GM18868 (cell line): ENCODE data around the gene CDK5RAP2.

Experiments
- ATAC-seq: cut with Tn5 transposase; IDR thresholded peaks from one replicate; pipeline ENCODE4 v1.9.1; 2021; ENCODE audit warnings: mild to moderate bottlenecking, moderate library complexity; ENCODE audit not compliant: unreplicated experiment

The CDK5RAP2 gene

GRCh38 chr9:120408680-120409258, 171.2 kb downstream of the CDK5RAP2 start:
- ATAC-seq, result no peak

- no peak for ATAC-seq
These were observed 174.1 kb downstream of the CDK5RAP2 start for GRCh38 chr9:120405860-120406259.

- no peak for ATAC-seq
These were observed 174.8 kb downstream of the CDK5RAP2 start for GRCh38 chr9:120405134-120405533.

GRCh38 chr9:120403543-120403856, 176.5 kb downstream of the CDK5RAP2 start:
- no peak for ATAC-seq

- no peak for ATAC-seq
These were observed 177.0 kb downstream of the CDK5RAP2 start for GRCh38 chr9:120402741-120403542.

GRCh38 chr9:120399940-120400339, 180.0 kb downstream of the CDK5RAP2 start:
- no peak for ATAC-seq

GRCh38 chr9:120398286-120398685, 181.7 kb downstream of the CDK5RAP2 start:
- no peak for ATAC-seq

- ATAC-seq, result no peak
These were observed 182.5 kb downstream of the CDK5RAP2 start for GRCh38 chr9:120397453-120397852.

- no peak for ATAC-seq
These were observed 183.0 kb downstream of the CDK5RAP2 start for GRCh38 chr9:120396931-120397330.

- no peak for ATAC-seq
These were observed 183.5 kb downstream of the CDK5RAP2 start for GRCh38 chr9:120396418-120396817.

GRCh38 chr9:120395376-120395775, 184.6 kb downstream of the CDK5RAP2 start:
- ATAC-seq, result no peak

GRCh38 chr9:120394058-120394669, 185.8 kb downstream of the CDK5RAP2 start:
- no peak for ATAC-seq

GRCh38 chr9:120393386-120394057, 186.4 kb downstream of the CDK5RAP2 start:
- ATAC-seq, result no peak

- no peak for ATAC-seq
These were observed 187.3 kb downstream of the CDK5RAP2 start for GRCh38 chr9:120392711-120393110.

- ATAC-seq, result no peak
These were observed 187.7 kb downstream of the CDK5RAP2 start for GRCh38 chr9:120392245-120392644.

- no peak for ATAC-seq
These were observed 188.3 kb downstream of the CDK5RAP2 start for GRCh38 chr9:120391691-120392090.

GRCh38 chr9:120390637-120391190, 189.3 kb downstream of the CDK5RAP2 start:
- no peak for ATAC-seq

- ATAC-seq, result no peak
These were observed 190.1 kb downstream of the CDK5RAP2 start for GRCh38 chr9:120389867-120390266.

- ATAC-seq, result no peak
These were observed 190.7 kb downstream of the CDK5RAP2 start for GRCh38 chr9:120389300-120389699.

GRCh38 chr9:120388003-120388855, 191.7 kb downstream of the CDK5RAP2 start:
- ATAC-seq, result no peak
